GM19328 (cell line): Measurements from ENCODE around the gene KCNMA1.

Experiments used
- ATAC-seq: cut with Tn5 transposase; IDR thresholded peaks from one replicate; pipeline ENCODE4 v1.9.1; 2021; ENCODE audit warnings: mild to moderate bottlenecking, moderate library complexity; ENCODE audit not compliant: unreplicated experiment

The KCNMA1 gene

GRCh38 chr10:77109351-77109994, 528.1 kb downstream of the KCNMA1 start:
- ATAC-seq: no peak

- no peak for ATAC-seq
These were observed 530.9 kb downstream of the KCNMA1 start for GRCh38 chr10:77106676-77107075.

GRCh38 chr10:77105761-77106221, 531.8 kb downstream of the KCNMA1 start:
- no peak for ATAC-seq

GRCh38 chr10:77104459-77104980, 533.1 kb downstream of the KCNMA1 start:
- no peak for ATAC-seq

- no peak for ATAC-seq
These were observed 534.4 kb downstream of the KCNMA1 start for GRCh38 chr10:77103213-77103612.

- no peak for ATAC-seq
These were observed 536.3 kb downstream of the KCNMA1 start for GRCh38 chr10:77101341-77101740.

GRCh38 chr10:77099136-77099535, 538.5 kb downstream of the KCNMA1 start:
- ATAC-seq: no peak

- no peak for ATAC-seq
These were observed 540.0 kb downstream of the KCNMA1 start for GRCh38 chr10:77097625-77098024.

- ATAC-seq: no peak
These were observed 544.5 kb downstream of the KCNMA1 start for GRCh38 chr10:77093126-77093525.

GRCh38 chr10:77091597-77092165, 545.9 kb downstream of the KCNMA1 start:
- no peak for ATAC-seq

- ATAC-seq: no peak
These were observed 546.9 kb downstream of the KCNMA1 start for GRCh38 chr10:77090381-77091356.

- no peak for ATAC-seq
These were observed 550.2 kb downstream of the KCNMA1 start for GRCh38 chr10:77087366-77087765.

- no peak for ATAC-seq
These were observed 551.5 kb downstream of the KCNMA1 start for GRCh38 chr10:77086081-77086480.

GRCh38 chr10:77085344-77085743, 552.3 kb downstream of the KCNMA1 start:
- no peak for ATAC-seq

GRCh38 chr10:77084431-77085144, 553.0 kb downstream of the KCNMA1 start:
- no peak for ATAC-seq

GRCh38 chr10:77082601-77083252, 554.9 kb downstream of the KCNMA1 start:
- no peak for ATAC-seq

GRCh38 chr10:77081481-77081891, 556.1 kb downstream of the KCNMA1 start:
- no peak for ATAC-seq

- ATAC-seq: no peak
These were observed 557.1 kb downstream of the KCNMA1 start for GRCh38 chr10:77080361-77081027.

- ATAC-seq: no peak
These were observed 557.9 kb downstream of the KCNMA1 start for GRCh38 chr10:77079592-77080300.
